Glutamatergic neuron (in vitro differentiated cells): ENCODE results near the gene MANEA. TPM values are rescaled to one million over a fixed set of nuclear protein-coding genes. Genes with fewer than 3 reads are reported as not detected.
"Not testable (repeated sequence)": the region's sequence is repeated elsewhere in the genome, so short reads cannot be mapped to it uniquely, and the experiment has no call there.

Experiments used
- DNase-seq: peaks from one replicate; pipeline ENCODE4 v3.0.0; 2022
- H3K27ac Mint-ChIP-seq: one replicate; pipeline ENCODE4 v1.8.0; 2020; ENCODE audit warnings: mild to moderate bottlenecking, mixed read lengths, inconsistent platforms; ENCODE audit not compliant: unreplicated experiment
- H3K27me3 Mint-ChIP-seq: one replicate; pipeline ENCODE4 v1.8.0; 2020; ENCODE audit warnings: mild to moderate bottlenecking, moderate library complexity, mixed read lengths, inconsistent platforms; ENCODE audit not compliant: unreplicated experiment
- H3K36me3 Mint-ChIP-seq: one replicate; pipeline ENCODE4 v1.8.0; 2020; ENCODE audit warnings: mild to moderate bottlenecking, mixed read lengths, inconsistent platforms; ENCODE audit not compliant: unreplicated experiment
- H3K4me1 Mint-ChIP-seq: one replicate; pipeline ENCODE4 v1.8.0; 2020; ENCODE audit warnings: mild to moderate bottlenecking, low read depth, mixed read lengths, inconsistent platforms; ENCODE audit not compliant: unreplicated experiment
- H3K4me3 Mint-ChIP-seq: one replicate; pipeline ENCODE4 v1.8.0; 2020; ENCODE audit warnings: mild to moderate bottlenecking, mixed read lengths, inconsistent platforms; ENCODE audit not compliant: unreplicated experiment
- H3K9me3 Mint-ChIP-seq: one replicate; pipeline ENCODE4 v1.8.0; 2020; ENCODE audit warnings: mild to moderate bottlenecking, moderate library complexity, mixed read lengths, inconsistent platforms; ENCODE audit not compliant: unreplicated experiment
- CTCF ChIP-seq: fragments of 200-600 bp; sonication (generic); IDR thresholded peaks from one replicate; pipeline ENCODE4 v1.5.0; 2021; ENCODE audit not compliant: partially characterized antibody, unreplicated experiment
- total RNA-seq: library from RNA; stranded (reverse); fragmentation: NEBNext Ultra II Directional; extraction: Animal tissue kit (Norgen Biotek cat#: 25700); gene quantifications from one replicate; pipeline ENCODE4 v1.2.1, GENCODE V29; 2021; ENCODE audit not compliant: unreplicated experiment

MANEA gene
- total RNA-seq, 1 donor from 2014 or later: 11.7 TPM

- Mint-ChIP-seq H3K27ac (peak overlapping the region; percentile 84), H3K9me3 (peaks cover 2% of the 10 kb centered on the region), H3K36me3 (no peaks in the 10 kb centered on the region), H3K27me3 (peaks cover 4% of the 10 kb centered on the region), H3K4me1 (peaks cover 50% of the 10 kb centered on the region), H3K4me3 (peak overlapping the region; percentile 37)
- DNase-seq: peak; percentile 19
- no peak for TF ChIP-seq CTCF
Observed at GRCh38 chr6:95548188-95548786, 29.0 kb upstream of the MANEA start.

- no peak for TF ChIP-seq CTCF
- peaks cover 27% of the 10 kb centered on the region for H3K4me1 Mint-ChIP-seq
- no peak for DNase-seq
- H3K27ac Mint-ChIP-seq: peak overlapping the region; percentile 44
- H3K9me3 Mint-ChIP-seq: peaks cover 2% of the 10 kb centered on the region
- H3K4me3 Mint-ChIP-seq: no peak overlapping the region
- H3K27me3 Mint-ChIP-seq: no peaks in the 10 kb centered on the region
- H3K36me3 Mint-ChIP-seq: no peaks in the 10 kb centered on the region
Observed at GRCh38 chr6:95551678-95552324, 25.5 kb upstream of the MANEA start.

GRCh38 chr6:95553880-95554279, 23.5 kb upstream of the MANEA start:
- Mint-ChIP-seq H3K4me1 (peaks cover 14% of the 10 kb centered on the region), H3K9me3 (peaks cover 2% of the 10 kb centered on the region), H3K4me3 (no peak overlapping the region), H3K27me3 (no peaks in the 10 kb centered on the region), H3K36me3 (no peaks in the 10 kb centered on the region), H3K27ac (peak overlapping the region; percentile 9)
- DNase-seq: no peak
- TF ChIP-seq CTCF: no peak

- H3K27ac Mint-ChIP-seq, H3K27me3 Mint-ChIP-seq, H3K9me3 Mint-ChIP-seq, H3K36me3 Mint-ChIP-seq, H3K4me3 Mint-ChIP-seq, H3K4me1 Mint-ChIP-seq, DNase-seq: not testable (repeated sequence)
Observed at GRCh38 chr6:95560956-95561355, 16.4 kb upstream of the MANEA start.

- H3K27ac Mint-ChIP-seq: no peak overlapping the region
- no peaks in the 10 kb centered on the region for H3K36me3 Mint-ChIP-seq
- H3K4me3 Mint-ChIP-seq: no peak overlapping the region
- DNase-seq: no peak
- H3K9me3 Mint-ChIP-seq: no peaks in the 10 kb centered on the region
- no peaks in the 10 kb centered on the region for H3K27me3 Mint-ChIP-seq
- TF ChIP-seq CTCF: no peak
- H3K4me1 Mint-ChIP-seq: peaks cover 8% of the 10 kb centered on the region
Observed at GRCh38 chr6:95569560-95569959, 7.8 kb upstream of the MANEA start.
